Measurements from ENCODE around the gene CREB3L1. TPM values are rescaled to one million over a fixed set of nuclear protein-coding genes. Genes with fewer than 3 reads are reported as not detected.

CREB3L1 gene
- total RNA-seq, 1 donor from 2014 or later, result not detected

- CTCF ChIA-PET, result interaction anchor here (0.6 to 6.4 kb wide), 3 partner anchors 66 to 237 kb away, joined by 3 to 119 read pairs (median 10); no protein-coding TSS in a partner anchor
- intact Hi-C loops (cut with micrococcal nuclease), result loop anchor here (1.0 kb wide), 1 partner anchor 124 kb away; no protein-coding TSS in a partner anchor
- peak overlapping the region; percentile 56 for H3K27ac Mint-ChIP-seq
These were observed 33.7 kb upstream of the CREB3L1 start for GRCh38 chr11:46243796-46244109.

DNA sequence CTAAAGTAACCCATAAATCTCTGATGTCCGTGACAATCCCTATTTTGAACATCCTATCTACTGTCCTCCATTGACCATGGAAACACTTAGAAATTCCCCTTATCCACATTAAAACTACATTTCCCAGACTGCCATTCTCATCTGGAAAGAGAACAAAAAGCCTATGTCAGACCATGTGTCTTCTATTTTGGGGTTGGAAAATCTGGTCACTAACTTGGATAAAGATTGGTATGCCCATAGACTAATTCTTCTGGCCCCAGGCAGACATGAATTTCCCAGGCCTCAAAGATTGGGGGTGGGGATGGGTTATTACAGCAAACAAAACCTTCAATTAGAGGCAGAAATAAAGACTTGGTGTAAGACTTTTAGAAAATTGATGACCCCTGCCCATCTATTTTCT, 30.9 kb upstream of the CREB3L1 start:
- Mint-ChIP-seq H3K36me3 (ENCODE audit: low read depth) (no peaks in the 10 kb centered on the region), H3K4me3 (no peak overlapping the region), H3K27ac (no peak overlapping the region), H3K9me3 (no peaks in the 10 kb centered on the region), H3K27me3 (peaks cover 20% of the 10 kb centered on the region), H3K4me1 (peaks cover 11% of the 10 kb centered on the region)
- POLR2A ChIA-PET, result no interaction called here
- TF ChIP-seq, protein P1, sequence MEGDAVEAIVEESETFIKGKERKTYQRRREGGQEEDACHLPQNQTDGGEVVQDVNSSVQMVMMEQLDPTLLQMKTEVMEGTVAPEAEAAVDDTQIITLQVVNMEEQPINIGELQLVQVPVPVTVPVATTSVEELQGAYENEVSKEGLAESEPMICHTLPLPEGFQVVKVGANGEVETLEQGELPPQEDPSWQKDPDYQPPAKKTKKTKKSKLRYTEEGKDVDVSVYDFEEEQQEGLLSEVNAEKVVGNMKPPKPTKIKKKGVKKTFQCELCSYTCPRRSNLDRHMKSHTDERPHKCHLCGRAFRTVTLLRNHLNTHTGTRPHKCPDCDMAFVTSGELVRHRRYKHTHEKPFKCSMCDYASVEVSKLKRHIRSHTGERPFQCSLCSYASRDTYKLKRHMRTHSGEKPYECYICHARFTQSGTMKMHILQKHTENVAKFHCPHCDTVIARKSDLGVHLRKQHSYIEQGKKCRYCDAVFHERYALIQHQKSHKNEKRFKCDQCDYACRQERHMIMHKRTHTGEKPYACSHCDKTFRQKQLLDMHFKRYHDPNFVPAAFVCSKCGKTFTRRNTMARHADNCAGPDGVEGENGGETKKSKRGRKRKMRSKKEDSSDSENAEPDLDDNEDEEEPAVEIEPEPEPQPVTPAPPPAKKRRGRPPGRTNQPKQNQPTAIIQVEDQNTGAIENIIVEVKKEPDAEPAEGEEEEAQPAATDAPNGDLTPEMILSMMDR (IDR thresholded peaks at IDR 0.05), result no peak
- CTCF ChIA-PET, result no interaction called here
- ATAC-seq (ENCODE audit: low read depth), result no peak
- intact Hi-C loops (cut with micrococcal nuclease), result no loop called here
- no peak for DNase-seq

More at GRCh38 chr11:46243796-46244109, 33.7 kb upstream of the CREB3L1 start:
- H3K4me1 Mint-ChIP-seq, result peaks cover 16% of the 10 kb centered on the region
- no peaks in the 10 kb centered on the region for H3K9me3 Mint-ChIP-seq
- ATAC-seq (ENCODE audit: low read depth), result no peak
- H3K36me3 Mint-ChIP-seq (ENCODE audit: low read depth), result no peaks in the 10 kb centered on the region
- TF ChIP-seq, protein P1 (IDR thresholded peaks at IDR 0.05), result no peak
- POLR2A ChIA-PET, result interaction anchor here (0.6 to 1.2 kb wide), 5 partner anchors 53 to 375 kb away, joined by 3 to 6 read pairs (median 4); partner anchors contain the start of gene PHF21A
- peak overlapping the region; percentile 86 for H3K4me3 Mint-ChIP-seq
- DNase-seq, result no peak
- H3K27me3 Mint-ChIP-seq, result peaks cover 22% of the 10 kb centered on the region

DNA sequence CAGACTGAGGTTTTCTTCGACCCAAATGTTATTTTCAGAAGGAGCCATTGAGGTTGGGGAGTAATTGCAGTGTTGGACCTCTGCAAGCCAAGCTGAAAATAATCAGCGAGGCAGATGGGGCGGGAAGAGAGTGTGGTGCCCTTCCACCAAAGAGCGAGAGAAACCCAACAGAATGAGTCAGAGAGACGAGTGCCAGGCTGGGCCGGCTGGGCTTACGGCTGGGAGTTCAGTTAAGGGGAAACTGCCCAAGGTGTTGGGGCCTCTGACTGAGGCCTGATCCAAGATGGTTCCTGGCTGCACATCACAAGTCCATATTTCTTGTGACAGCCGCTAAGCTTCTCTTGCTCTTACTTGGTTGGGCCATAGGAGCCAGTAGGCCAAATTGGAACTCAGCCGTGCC, 30.4 kb upstream of the CREB3L1 start:
- ChIA-PET CTCF (no interaction called here), POLR2A (interaction anchor here (0.6 kb wide), 1 partner anchor 124 kb away, joined by 5 read pairs; no protein-coding TSS in a partner anchor)
- no peak for ATAC-seq (ENCODE audit: low read depth)
- Mint-ChIP-seq H3K4me1 (peaks cover 11% of the 10 kb centered on the region), H3K27me3 (peaks cover 20% of the 10 kb centered on the region), H3K27ac (no peak overlapping the region), H3K9me3 (no peaks in the 10 kb centered on the region), H3K4me3 (no peak overlapping the region), H3K36me3 (ENCODE audit: low read depth) (no peaks in the 10 kb centered on the region)
- TF ChIP-seq, protein P1 (IDR thresholded peaks at IDR 0.05), result no peak
- intact Hi-C loops (cut with micrococcal nuclease), result no loop called here
- no peak for DNase-seq

DNA sequence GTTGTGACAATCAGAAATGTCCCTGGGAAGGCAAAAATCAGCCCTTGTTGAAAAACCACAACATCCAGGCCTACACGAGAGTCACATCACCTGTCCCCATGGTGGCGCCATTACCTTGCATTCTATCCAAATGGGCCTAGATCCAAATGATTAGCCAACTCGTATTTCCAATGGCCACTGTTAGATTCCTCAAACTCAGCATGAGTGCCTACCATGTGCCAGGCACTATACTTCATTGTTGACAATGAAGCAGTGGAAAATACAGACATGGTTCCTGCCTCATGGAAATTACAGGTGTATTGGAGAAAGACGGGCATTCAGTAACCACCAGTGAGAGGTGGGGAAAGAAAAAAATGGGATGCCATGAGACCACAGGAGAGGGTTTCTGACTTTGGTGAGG, 29.8 kb upstream of the CREB3L1 start:
- DNase-seq, result no peak

GRCh38 chr11:46248289-46249102, 29.0 kb upstream of the CREB3L1 start:
- DNase-seq (no peak), ATAC-seq (ENCODE audit: low read depth) (no peak)
- CTCF ChIA-PET, result no interaction called here
- Mint-ChIP-seq H3K36me3 (ENCODE audit: low read depth) (no peaks in the 10 kb centered on the region), H3K9me3 (no peaks in the 10 kb centered on the region), H3K4me3 (no peak overlapping the region), H3K27me3 (peaks cover 14% of the 10 kb centered on the region), H3K4me1 (peaks cover 2% of the 10 kb centered on the region), H3K27ac (no peak overlapping the region)
- TF ChIP-seq, protein P1 (IDR thresholded peaks at IDR 0.05), result no peak
- POLR2A ChIA-PET, result no interaction called here
- intact Hi-C loops (cut with micrococcal nuclease), result no loop called here

More for the DNA sequence above, 29.8 kb upstream of the CREB3L1 start:
- Mint-ChIP-seq H3K27me3 (peaks cover 16% of the 10 kb centered on the region), H3K4me3 (no peak overlapping the region), H3K9me3 (no peaks in the 10 kb centered on the region), H3K36me3 (ENCODE audit: low read depth) (no peaks in the 10 kb centered on the region), H3K4me1 (peaks cover 9% of the 10 kb centered on the region), H3K27ac (no peak overlapping the region)
- no peak for ATAC-seq (ENCODE audit: low read depth)
- ChIA-PET POLR2A (no interaction called here), CTCF (no interaction called here)
- TF ChIP-seq, protein P1 (IDR thresholded peaks at IDR 0.05), result no peak
- intact Hi-C loops (cut with micrococcal nuclease), result no loop called here
